ENCODE results near the gene MAST3. TPM values are rescaled to one million over a fixed set of nuclear protein-coding genes. Genes with fewer than 3 reads are reported as not detected.

MAST3 gene
- total and polyA plus RNA-seq, 2 of the 13 experiments (the other 11 are each of a cell fraction or from before 2014, with no cell fraction given): 4.1 to 4.6 TPM

DNA sequence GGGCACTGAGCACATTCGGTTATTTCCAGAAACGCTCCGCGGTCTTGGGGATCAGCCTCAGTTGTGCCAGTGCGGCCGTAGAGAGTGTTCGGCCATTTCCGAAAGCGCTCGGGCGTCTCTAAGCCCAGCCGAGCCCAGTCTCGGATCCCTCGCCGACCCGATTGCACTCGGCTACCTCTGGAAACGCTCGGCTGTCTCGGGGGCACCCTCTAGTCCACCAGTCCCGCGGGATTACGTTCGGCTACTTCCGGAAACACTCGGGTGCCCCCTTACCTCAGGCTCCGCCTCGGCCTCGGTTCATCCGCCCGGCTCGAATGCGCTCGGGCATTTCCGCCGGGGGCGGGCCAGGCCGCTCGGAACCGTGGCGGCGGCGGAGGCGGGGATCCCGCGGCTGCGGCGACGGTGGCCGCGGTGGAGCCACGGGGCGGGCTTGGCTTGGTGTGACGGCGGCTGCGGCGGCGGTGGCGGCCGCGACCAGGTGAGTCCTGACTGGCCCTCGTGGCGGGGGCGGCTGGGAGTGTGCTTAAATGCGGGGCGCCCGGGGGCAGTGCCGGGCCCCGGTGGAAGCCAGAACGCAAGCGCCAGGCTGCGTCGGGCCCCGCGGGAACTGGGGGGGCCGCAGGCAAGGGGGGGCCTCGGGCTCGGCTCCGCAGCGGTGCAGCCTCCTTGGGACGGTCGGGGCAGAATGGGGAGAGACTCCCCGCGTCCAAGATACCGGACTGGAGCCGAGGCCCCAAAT, 55.4 kb downstream of the MAST3 start, which contains the start of gene PIK3R2 (continued):
- TF ChIP-seq, protein P1, sequence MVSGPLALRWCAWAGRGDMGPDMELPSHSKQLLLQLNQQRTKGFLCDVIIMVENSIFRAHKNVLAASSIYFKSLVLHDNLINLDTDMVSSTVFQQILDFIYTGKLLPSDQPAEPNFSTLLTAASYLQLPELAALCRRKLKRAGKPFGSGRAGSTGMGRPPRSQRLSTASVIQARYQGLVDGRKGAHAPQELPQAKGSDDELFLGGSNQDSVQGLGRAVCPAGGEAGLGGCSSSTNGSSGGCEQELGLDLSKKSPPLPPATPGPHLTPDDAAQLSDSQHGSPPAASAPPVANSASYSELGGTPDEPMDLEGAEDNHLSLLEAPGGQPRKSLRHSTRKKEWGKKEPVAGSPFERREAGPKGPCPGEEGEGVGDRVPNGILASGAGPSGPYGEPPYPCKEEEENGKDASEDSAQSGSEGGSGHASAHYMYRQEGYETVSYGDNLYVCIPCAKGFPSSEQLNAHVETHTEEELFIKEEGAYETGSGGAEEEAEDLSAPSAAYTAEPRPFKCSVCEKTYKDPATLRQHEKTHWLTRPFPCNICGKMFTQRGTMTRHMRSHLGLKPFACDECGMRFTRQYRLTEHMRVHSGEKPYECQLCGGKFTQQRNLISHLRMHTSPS (CRISPR knock-in tag; IDR thresholded peaks at IDR 0.05; ENCODE audit: low read depth): no peak
- TF ChIP-seq NCOR1 (IDR thresholded peaks at IDR 0.05; ENCODE audit: borderline replicate concordance, low read length) (no peak), TCF7 (IDR thresholded peaks at IDR 0.05; ENCODE audit: low read depth) (no peak), ZNF720 (CRISPR knock-in tag; IDR thresholded peaks at IDR 0.05) (no peak), ISL2 (CRISPR knock-in tag; IDR thresholded peaks at IDR 0.05) (peak; percentile 2; the same call in 1 of the 2 replicates), MZF1 (CRISPR knock-in tag; IDR thresholded peaks at IDR 0.05; ENCODE audit: borderline replicate concordance) (no peak), ZNF251 (CRISPR knock-in tag; IDR thresholded peaks at IDR 0.05) (no peak), SMARCE1 (IDR thresholded peaks at IDR 0.05; ENCODE audit: borderline replicate concordance) (no peak), MXD4 (CRISPR knock-in tag; IDR thresholded peaks at IDR 0.05) (no peak), CBX2 (IDR thresholded peaks at IDR 0.05; ENCODE audit: low read depth, low read length) (no peak), CBX2 (CRISPR knock-in tag; IDR thresholded peaks at IDR 0.05; ENCODE audit: low read depth) (no peak), NFE2L1 (CRISPR knock-in tag; IDR thresholded peaks at IDR 0.05; ENCODE audit: borderline replicate concordance) (no peak), ZNF713 (CRISPR knock-in tag; IDR thresholded peaks at IDR 0.05) (no peak), HDAC1 (CRISPR knock-in tag; IDR thresholded peaks at IDR 0.05) (peak; percentile 69), ZNF776 (CRISPR knock-in tag; IDR thresholded peaks at IDR 0.05) (no peak; the same call in none of the 2 replicates), ARID2 (CRISPR knock-in tag; IDR thresholded peaks at IDR 0.05; ENCODE audit: borderline replicate concordance) (no peak), NFYB (CRISPR knock-in tag; IDR thresholded peaks at IDR 0.05) (no peak), ZNF883 (CRISPR knock-in tag; IDR thresholded peaks at IDR 0.05; ENCODE audit: not compliant biosample characterization) (no peak), ELF4 (CRISPR knock-in tag; IDR thresholded peaks at IDR 0.05; ENCODE audit: borderline replicate concordance) (no peak), ZNF83 (CRISPR knock-in tag; IDR thresholded peaks at IDR 0.05; ENCODE audit: borderline replicate concordance) (no peak), FOSL2 (CRISPR knock-in tag; IDR thresholded peaks at IDR 0.05) (no peak)
- TF ChIP-seq, protein P2, sequence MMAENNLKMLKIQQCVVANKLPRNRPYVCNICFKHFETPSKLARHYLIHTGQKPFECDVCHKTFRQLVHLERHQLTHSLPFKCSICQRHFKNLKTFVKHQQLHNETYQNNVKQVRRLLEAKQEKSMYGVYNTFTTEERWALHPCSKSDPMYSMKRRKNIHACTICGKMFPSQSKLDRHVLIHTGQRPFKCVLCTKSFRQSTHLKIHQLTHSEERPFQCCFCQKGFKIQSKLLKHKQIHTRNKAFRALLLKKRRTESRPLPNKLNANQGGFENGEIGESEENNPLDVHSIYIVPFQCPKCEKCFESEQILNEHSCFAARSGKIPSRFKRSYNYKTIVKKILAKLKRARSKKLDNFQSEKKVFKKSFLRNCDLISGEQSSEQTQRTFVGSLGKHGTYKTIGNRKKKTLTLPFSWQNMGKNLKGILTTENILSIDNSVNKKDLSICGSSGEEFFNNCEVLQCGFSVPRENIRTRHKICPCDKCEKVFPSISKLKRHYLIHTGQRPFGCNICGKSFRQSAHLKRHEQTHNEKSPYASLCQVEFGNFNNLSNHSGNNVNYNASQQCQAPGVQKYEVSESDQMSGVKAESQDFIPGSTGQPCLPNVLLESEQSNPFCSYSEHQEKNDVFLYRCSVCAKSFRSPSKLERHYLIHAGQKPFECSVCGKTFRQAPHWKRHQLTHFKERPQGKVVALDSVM (CRISPR knock-in tag; IDR thresholded peaks at IDR 0.05): peak; percentile 6; the same call in 1 of the 2 replicates
- TF ChIP-seq, protein P3, sequence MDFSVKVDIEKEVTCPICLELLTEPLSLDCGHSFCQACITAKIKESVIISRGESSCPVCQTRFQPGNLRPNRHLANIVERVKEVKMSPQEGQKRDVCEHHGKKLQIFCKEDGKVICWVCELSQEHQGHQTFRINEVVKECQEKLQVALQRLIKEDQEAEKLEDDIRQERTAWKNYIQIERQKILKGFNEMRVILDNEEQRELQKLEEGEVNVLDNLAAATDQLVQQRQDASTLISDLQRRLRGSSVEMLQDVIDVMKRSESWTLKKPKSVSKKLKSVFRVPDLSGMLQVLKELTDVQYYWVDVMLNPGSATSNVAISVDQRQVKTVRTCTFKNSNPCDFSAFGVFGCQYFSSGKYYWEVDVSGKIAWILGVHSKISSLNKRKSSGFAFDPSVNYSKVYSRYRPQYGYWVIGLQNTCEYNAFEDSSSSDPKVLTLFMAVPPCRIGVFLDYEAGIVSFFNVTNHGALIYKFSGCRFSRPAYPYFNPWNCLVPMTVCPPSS (IDR thresholded peaks at IDR 0.05): no peak
- TF ChIP-seq, protein P4, sequence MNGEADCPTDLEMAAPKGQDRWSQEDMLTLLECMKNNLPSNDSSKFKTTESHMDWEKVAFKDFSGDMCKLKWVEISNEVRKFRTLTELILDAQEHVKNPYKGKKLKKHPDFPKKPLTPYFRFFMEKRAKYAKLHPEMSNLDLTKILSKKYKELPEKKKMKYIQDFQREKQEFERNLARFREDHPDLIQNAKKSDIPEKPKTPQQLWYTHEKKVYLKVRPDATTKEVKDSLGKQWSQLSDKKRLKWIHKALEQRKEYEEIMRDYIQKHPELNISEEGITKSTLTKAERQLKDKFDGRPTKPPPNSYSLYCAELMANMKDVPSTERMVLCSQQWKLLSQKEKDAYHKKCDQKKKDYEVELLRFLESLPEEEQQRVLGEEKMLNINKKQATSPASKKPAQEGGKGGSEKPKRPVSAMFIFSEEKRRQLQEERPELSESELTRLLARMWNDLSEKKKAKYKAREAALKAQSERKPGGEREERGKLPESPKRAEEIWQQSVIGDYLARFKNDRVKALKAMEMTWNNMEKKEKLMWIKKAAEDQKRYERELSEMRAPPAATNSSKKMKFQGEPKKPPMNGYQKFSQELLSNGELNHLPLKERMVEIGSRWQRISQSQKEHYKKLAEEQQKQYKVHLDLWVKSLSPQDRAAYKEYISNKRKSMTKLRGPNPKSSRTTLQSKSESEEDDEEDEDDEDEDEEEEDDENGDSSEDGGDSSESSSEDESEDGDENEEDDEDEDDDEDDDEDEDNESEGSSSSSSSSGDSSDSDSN (CRISPR knock-in tag; IDR thresholded peaks at IDR 0.05): peak; percentile 20; the same call in 1 of the 2 replicates

Measured in HepG2 (cell line).